ENCODE measurements around the gene TSPEAR. TPM values are rescaled to one million over a fixed set of nuclear protein-coding genes. Genes with fewer than 3 reads are reported as not detected.

Gene TSPEAR
- total and polyA plus RNA-seq, 2 of the 13 experiments (the other 11 are each of a cell fraction or from before 2014, with no cell fraction given) = 0.07 to 0.32 TPM

- ATAC-seq (no peak), FAIRE-seq (no peak), DNase-seq (ENCODE audit: low spot score) (no peak)
- H3K27me3 ChIP-seq (ENCODE audit: control insufficient read depth in 1 of 2, insufficient read depth in 2 of 2, low read length in 2 of 2) = peaks cover 0 to 7% of the 10 kb centered on the region in 2 experiments; a peak in 3 of 5 replicates
- H2AFZ ChIP-seq (ENCODE audit: low read length) = no peak overlapping the region
- no peaks in the 10 kb centered on the region for H3K9me3 ChIP-seq (ENCODE audit: low read length)
- CTCF ChIA-PET (ENCODE audit: low intra/inter-chr PET ratio, low total read pairs) = no interaction called here
- BruUV-seq (replicated peaks) = no TSS peak
- no peaks in the 10 kb centered on the region for H3K79me2 ChIP-seq (ENCODE audit: insufficient read depth, low read length)
- H3K4me1 ChIP-seq (ENCODE audit: insufficient read depth, low read length) = no peaks in the 10 kb centered on the region
- H3K27ac ChIP-seq (ENCODE audit: extremely low read length, insufficient read depth, low read length) = no peak overlapping the region
- no peaks in the 10 kb centered on the region for H3K36me3 ChIP-seq (replicated peaks in 1 of 2; ENCODE audit: control insufficient read depth in 1 of 2, insufficient read depth in 2 of 2, low read length in 2 of 2)
- 23% methylated on average over 4 of the region's 7 CpGs for WGBS (ENCODE audit: low lambda C conversion rate)
- H3K4me3 ChIP-seq (replicated peaks in 1 of 3; ENCODE audit: insufficient read depth in 1 of 3, low read depth in 2 of 3, low read length in 3 of 3) = no peak overlapping the region
- TF ChIP-seq RFX5 (IDR thresholded peaks at IDR 0.05; ENCODE audit: low read depth, low read length) (no peak), ZNF337 (CRISPR knock-in tag; IDR thresholded peaks at IDR 0.05; ENCODE audit: borderline replicate concordance, low read depth) (no peak), TCF12 (IDR thresholded peaks at IDR 0.05) (no peak), TCF12 (CRISPR knock-in tag; IDR thresholded peaks at IDR 0.05) (no peak), ZFP1 (CRISPR knock-in tag; IDR thresholded peaks at IDR 0.05) (no peak)
- no peak overlapping the region for H3K4me2 ChIP-seq (ENCODE audit: low read depth, low read length)
- no peaks in the 10 kb centered on the region for H4K20me1 ChIP-seq (ENCODE audit: insufficient read depth, low read length)
- intact Hi-C loops (cut with micrococcal nuclease; ENCODE audit: unreplicated experiment) = no loop called here
- H3K9ac ChIP-seq (ENCODE audit: insufficient read depth, low read depth, low read length) = no peak overlapping the region
- POLR2A ChIA-PET = no interaction called here
- in situ Hi-C loops (cut with HindIII; ENCODE audit: extremely low pct_ligation_motif_present, low pct_unique_long_range_greater_than_20kb) = no loop called here
Observed at GRCh38 chr21:44535963-44536362, 175.4 kb downstream of the TSPEAR start.

DNA sequence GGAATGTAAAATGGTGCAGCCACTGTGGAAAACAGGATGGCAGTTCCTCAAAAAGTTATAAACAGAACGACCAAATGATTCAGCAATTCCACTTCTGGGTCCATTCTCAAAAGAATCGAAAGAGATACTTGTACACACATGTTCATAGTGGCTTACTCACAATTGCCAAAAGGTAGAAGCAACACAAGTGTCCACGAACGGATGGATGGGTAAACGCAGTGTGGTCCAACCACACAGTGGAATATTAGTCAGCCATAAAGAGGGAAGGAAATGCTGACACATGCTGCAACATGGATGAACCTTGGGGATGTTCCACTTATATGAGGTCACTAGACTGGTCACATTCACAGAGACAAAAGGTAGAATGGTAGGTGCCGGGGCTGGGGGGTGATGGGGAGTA lies 176.7 kb downstream of the TSPEAR start:
- H2AFZ ChIP-seq (ENCODE audit: low read length) = no peak overlapping the region
- ChIA-PET POLR2A (no interaction called here), CTCF (ENCODE audit: low intra/inter-chr PET ratio, low total read pairs) (no interaction called here)
- ATAC-seq (no peak), FAIRE-seq (no peak), DNase-seq (ENCODE audit: low spot score) (no peak)
- no peak overlapping the region for H3K4me3 ChIP-seq (replicated peaks in 1 of 3; ENCODE audit: insufficient read depth in 1 of 3, low read depth in 2 of 3, low read length in 3 of 3)
- no peak overlapping the region for H3K9ac ChIP-seq (ENCODE audit: insufficient read depth, low read depth, low read length)
- H4K20me1 ChIP-seq (ENCODE audit: insufficient read depth, low read length) = no peaks in the 10 kb centered on the region
- no peak overlapping the region for H3K4me2 ChIP-seq (ENCODE audit: low read depth, low read length)
- peaks cover 0 to 14% of the 10 kb centered on the region in 2 experiments; a peak in 2 of 5 replicates for H3K27me3 ChIP-seq (ENCODE audit: control insufficient read depth in 1 of 2, insufficient read depth in 2 of 2, low read length in 2 of 2)
- BruUV-seq (replicated peaks) = no TSS peak
- no peaks in the 10 kb centered on the region for H3K79me2 ChIP-seq (ENCODE audit: insufficient read depth, low read length)
- H3K9me3 ChIP-seq (ENCODE audit: low read length) = no peaks in the 10 kb centered on the region
- WGBS (ENCODE audit: low lambda C conversion rate) = 61% methylated on average over 6 of the region's 6 CpGs
- intact Hi-C loops (cut with micrococcal nuclease; ENCODE audit: unreplicated experiment) (no loop called here), in situ Hi-C loops (cut with HindIII; ENCODE audit: extremely low pct_ligation_motif_present, low pct_unique_long_range_greater_than_20kb) (no loop called here)
- H3K27ac ChIP-seq (ENCODE audit: extremely low read length, insufficient read depth, low read length) = no peak overlapping the region
- no peaks in the 10 kb centered on the region for H3K4me1 ChIP-seq (ENCODE audit: insufficient read depth, low read length)
- no peaks in the 10 kb centered on the region for H3K36me3 ChIP-seq (replicated peaks in 1 of 2; ENCODE audit: control insufficient read depth in 1 of 2, insufficient read depth in 2 of 2, low read length in 2 of 2)
- TF ChIP-seq MAFK (conservative IDR thresholded peaks at IDR 0.05 in 1 of 2, IDR thresholded peaks at IDR 0.05 in 1 of 2; ENCODE audit: low read length in 2 of 2) = peak in 1 of 2 experiments; percentile 35; a peak in 1 of 4 replicates
- TF ChIP-seq HNRNPH1 (optimal IDR thresholded peaks at IDR 0.05; ENCODE audit: low read depth, low read length) = no peak
